Measurements from ENCODE around the gene ARL17B. TPM values are rescaled to one million over a fixed set of nuclear protein-coding genes. Genes with fewer than 3 reads are reported as not detected.
"Not testable (repeated sequence)": the region's sequence is repeated elsewhere in the genome, so short reads cannot be mapped to it uniquely, and the experiment has no call there.

ARL17B gene
- total RNA-seq, 4 donors from 2014 or later: 11.5 to 20.6 (median 18.0) TPM; not detected in 1

DNA sequence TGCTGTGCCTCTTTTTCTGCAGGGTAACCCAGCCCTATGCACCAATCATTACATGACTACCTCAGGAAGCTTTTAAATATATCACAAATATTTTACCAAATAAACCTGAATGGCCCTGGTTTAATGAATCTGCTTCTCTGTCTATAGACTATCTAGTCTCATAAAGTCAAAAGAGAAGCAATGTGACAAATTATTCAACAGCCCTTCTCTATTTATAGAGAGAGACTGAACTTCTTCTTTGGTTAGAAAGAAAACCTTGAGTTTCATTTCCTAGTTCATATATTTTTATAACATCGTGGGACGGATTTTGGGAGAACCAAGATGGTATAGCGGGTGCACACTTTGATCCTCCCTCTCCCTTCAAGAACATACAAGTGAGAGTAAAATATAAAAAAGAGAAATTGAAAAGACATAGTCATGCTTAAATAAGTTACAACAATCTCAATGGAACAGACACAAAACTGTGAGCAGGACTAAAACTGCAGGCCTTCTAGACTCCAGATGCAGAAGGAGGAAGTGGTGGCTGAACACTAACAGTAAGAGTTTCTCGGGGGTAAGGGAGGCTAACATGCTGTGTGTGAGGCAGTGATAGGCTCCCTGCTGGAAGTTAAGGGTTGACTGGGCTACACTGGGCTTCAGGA, 70.5 kb downstream of the ARL17B start:
- H3K4me3 ChIP-seq; DNase-seq; H3K9me3 ChIP-seq; H3K4me1 ChIP-seq; H3K27me3 ChIP-seq; in situ Hi-C loops (cut with MboI; ENCODE audit: low pct_ligation_motif_present in 1 of 4, low pct_unique_long_range_greater_than_20kb in 1 of 4, low sequenced_read_pairs in 3 of 4); H3K36me3 ChIP-seq; intact Hi-C loops (cut with DNase I; ENCODE audit: low total_unique reads): not testable (repeated sequence)
- peak overlapping the region in 2 of 4 donors; percentile 23 to 38 for H3K27ac ChIP-seq
- 63 to 75% methylated on average over 4 of the region's 4 CpGs for WGBS, 2 donors (ENCODE audit: low coverage in 1 of 2)

DNA sequence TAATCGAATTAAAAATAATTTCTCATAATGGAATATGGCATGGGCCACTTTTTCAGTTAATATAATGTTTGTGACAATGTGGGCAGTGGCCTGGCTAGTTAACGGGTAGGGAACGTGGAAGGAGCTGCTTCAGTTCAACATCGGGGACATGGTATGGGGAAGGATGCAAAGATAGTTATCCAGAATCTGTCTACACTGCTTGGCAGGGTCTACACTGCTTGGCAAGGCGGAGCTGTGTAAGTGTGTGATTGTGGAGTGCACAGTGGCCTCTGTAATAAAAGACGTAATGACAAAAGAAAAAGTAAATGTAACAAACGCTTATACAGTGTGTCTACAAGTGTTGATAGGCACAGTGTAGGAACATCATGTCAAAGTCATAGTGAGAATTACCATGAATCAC, 74.0 kb downstream of the ARL17B start:
- DNase-seq; H3K9me3 ChIP-seq; intact Hi-C loops (cut with DNase I; ENCODE audit: low total_unique reads); H3K27ac ChIP-seq; H3K4me1 ChIP-seq; H3K27me3 ChIP-seq; H3K36me3 ChIP-seq; H3K4me3 ChIP-seq: not testable (repeated sequence)
- WGBS, 2 donors (ENCODE audit: low coverage in 1 of 2): 81 to 83% methylated on average over 6 to 7 of the region's 7 CpGs
- in situ Hi-C loops (cut with MboI; ENCODE audit: low pct_ligation_motif_present in 1 of 4, low pct_unique_long_range_greater_than_20kb in 1 of 4, low sequenced_read_pairs in 3 of 4): loop anchor here in 1 of 4 donors (10.0 kb wide), 1 partner anchor 283 kb away; no protein-coding TSS in a partner anchor

DNA sequence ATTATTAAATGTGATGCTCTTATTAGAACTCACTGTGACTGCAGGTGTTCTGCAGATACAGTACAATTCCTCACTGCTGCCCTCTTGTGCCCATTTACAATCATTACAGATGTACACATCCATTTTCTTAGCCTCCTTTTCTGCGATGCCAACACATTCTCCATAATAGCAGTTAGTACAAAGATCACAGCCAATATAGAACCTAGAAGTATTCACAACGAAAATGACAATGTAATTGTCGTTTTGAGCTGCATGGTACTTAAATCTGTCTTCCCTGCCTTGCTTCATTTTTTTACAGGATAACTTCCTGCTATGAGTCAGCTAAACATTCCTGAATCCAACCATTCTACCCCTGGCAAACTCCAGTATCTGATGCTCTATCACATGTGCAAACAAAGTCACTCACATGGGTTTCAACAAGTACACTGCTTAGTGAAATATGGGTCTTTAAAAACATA, 74.8 kb downstream of the ARL17B start:
- peak overlapping the region in 2 of 4 donors; percentile 40 to 48 for H3K27ac ChIP-seq
- DNase-seq: peak; percentile 50
- in situ Hi-C loops (cut with MboI; ENCODE audit: low pct_ligation_motif_present in 1 of 4, low pct_unique_long_range_greater_than_20kb in 1 of 4, low sequenced_read_pairs in 3 of 4): loop anchor here in 1 of 4 donors (10.0 kb wide), 1 partner anchor 282 kb away; no protein-coding TSS in a partner anchor
- TF ChIP-seq, protein P1, sequence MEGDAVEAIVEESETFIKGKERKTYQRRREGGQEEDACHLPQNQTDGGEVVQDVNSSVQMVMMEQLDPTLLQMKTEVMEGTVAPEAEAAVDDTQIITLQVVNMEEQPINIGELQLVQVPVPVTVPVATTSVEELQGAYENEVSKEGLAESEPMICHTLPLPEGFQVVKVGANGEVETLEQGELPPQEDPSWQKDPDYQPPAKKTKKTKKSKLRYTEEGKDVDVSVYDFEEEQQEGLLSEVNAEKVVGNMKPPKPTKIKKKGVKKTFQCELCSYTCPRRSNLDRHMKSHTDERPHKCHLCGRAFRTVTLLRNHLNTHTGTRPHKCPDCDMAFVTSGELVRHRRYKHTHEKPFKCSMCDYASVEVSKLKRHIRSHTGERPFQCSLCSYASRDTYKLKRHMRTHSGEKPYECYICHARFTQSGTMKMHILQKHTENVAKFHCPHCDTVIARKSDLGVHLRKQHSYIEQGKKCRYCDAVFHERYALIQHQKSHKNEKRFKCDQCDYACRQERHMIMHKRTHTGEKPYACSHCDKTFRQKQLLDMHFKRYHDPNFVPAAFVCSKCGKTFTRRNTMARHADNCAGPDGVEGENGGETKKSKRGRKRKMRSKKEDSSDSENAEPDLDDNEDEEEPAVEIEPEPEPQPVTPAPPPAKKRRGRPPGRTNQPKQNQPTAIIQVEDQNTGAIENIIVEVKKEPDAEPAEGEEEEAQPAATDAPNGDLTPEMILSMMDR (IDR thresholded peaks at IDR 0.05): peak; percentile 64 to 89 (median 74)
- H3K9me3 ChIP-seq; intact Hi-C loops (cut with DNase I; ENCODE audit: low total_unique reads); H3K4me3 ChIP-seq; H3K27me3 ChIP-seq; H3K4me1 ChIP-seq; H3K36me3 ChIP-seq: not testable (repeated sequence)
- WGBS, 2 donors (ENCODE audit: low coverage in 1 of 2): 0 to 1% methylated on average over 3 of the region's 3 CpGs

DNA sequence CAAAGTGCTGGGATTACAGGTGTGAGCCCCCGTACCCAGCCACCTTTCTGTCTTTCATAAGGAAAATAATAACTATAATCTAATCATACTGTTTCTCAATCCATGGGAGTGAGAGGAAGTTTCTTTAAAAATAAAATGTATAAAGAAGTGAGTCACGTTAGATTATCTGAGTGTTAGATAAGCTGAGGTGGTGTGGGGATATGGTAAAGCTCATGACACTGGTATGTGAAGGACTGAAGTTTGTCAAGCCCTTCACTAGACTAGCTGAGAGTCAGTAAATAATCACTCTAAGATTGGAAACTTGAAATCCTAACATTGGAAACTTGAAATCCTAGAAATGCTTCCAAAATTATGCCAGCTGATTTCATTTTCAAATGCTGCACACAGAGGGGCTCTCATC, 76.1 kb downstream of the ARL17B start:
- in situ Hi-C loops (cut with MboI; ENCODE audit: low pct_ligation_motif_present in 1 of 4, low pct_unique_long_range_greater_than_20kb in 1 of 4, low sequenced_read_pairs in 3 of 4): loop anchor here in 1 of 4 donors (10.0 kb wide), 1 partner anchor 281 kb away; no protein-coding TSS in a partner anchor
- DNase-seq; H3K4me3 ChIP-seq; H3K27me3 ChIP-seq; H3K9me3 ChIP-seq; H3K4me1 ChIP-seq; H3K27ac ChIP-seq; intact Hi-C loops (cut with DNase I; ENCODE audit: low total_unique reads); H3K36me3 ChIP-seq: not testable (repeated sequence)
- WGBS, 2 donors (ENCODE audit: low coverage in 1 of 2): 72 to 83% methylated on average over 2 of the region's 2 CpGs

DNA sequence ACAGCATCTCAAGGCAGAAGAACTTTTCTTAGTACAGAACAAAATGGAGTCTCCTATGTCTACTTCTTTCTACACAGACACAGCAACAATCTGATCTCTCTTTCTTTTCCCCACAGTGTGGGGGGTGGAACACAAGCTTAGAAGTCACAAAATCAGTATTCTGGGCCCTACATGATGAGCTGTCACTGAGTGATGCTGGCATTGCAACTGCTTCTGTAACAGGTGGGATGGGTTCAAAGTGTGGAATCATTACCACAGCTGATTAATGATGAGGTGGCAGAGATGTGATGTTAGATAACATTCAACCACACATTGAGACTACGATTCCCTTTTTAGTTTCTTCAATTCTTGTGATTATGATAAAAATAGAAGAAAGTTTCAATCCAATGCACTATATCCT, 77.1 kb downstream of the ARL17B start:
- H3K4me3 ChIP-seq; H3K9me3 ChIP-seq; intact Hi-C loops (cut with DNase I; ENCODE audit: low total_unique reads); DNase-seq; H3K36me3 ChIP-seq; H3K27ac ChIP-seq; H3K27me3 ChIP-seq; H3K4me1 ChIP-seq: not testable (repeated sequence)
- 88% methylated on average over 1 of the region's 1 CpG; no CpG with 5 or more reads in 1 of the 2 donors for WGBS, 2 donors (ENCODE audit: low coverage in 1 of 2)
- in situ Hi-C loops (cut with MboI; ENCODE audit: low pct_ligation_motif_present in 1 of 4, low pct_unique_long_range_greater_than_20kb in 1 of 4, low sequenced_read_pairs in 3 of 4): loop anchor here in 1 of 4 donors (10.0 kb wide), 1 partner anchor 280 kb away; no protein-coding TSS in a partner anchor

DNA sequence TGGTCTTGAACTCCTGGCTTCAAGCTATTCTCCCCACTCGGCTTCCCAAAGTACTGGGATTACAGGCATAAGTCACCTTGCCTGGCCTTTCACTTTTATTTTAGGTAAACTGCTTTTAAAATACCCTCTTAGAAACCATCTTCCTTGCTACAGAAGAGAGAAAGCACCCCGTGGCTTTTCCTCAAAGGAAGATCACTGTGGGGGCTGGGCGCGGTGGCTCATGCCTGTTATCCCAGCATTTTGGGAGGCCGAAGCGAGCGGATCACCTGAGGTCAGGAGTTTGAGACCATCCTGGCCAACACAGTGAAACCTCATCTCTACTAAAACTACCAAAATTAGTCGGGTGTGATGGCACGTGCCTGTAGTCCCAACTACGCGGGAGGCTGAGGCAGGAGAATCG, 78.9 kb downstream of the ARL17B start:
- intact Hi-C loops (cut with DNase I; ENCODE audit: low total_unique reads); DNase-seq; H3K4me3 ChIP-seq; H3K27me3 ChIP-seq; H3K36me3 ChIP-seq; H3K9me3 ChIP-seq; H3K27ac ChIP-seq; H3K4me1 ChIP-seq: not testable (repeated sequence)
- in situ Hi-C loops (cut with MboI; ENCODE audit: low pct_ligation_motif_present in 1 of 4, low pct_unique_long_range_greater_than_20kb in 1 of 4, low sequenced_read_pairs in 3 of 4): loop anchor here in 1 of 4 donors (10.0 kb wide), 1 partner anchor 278 kb away; no protein-coding TSS in a partner anchor
- WGBS, 2 donors (ENCODE audit: low coverage in 1 of 2): 100% methylated on average over 1 to 9 of the region's 12 CpGs

DNA sequence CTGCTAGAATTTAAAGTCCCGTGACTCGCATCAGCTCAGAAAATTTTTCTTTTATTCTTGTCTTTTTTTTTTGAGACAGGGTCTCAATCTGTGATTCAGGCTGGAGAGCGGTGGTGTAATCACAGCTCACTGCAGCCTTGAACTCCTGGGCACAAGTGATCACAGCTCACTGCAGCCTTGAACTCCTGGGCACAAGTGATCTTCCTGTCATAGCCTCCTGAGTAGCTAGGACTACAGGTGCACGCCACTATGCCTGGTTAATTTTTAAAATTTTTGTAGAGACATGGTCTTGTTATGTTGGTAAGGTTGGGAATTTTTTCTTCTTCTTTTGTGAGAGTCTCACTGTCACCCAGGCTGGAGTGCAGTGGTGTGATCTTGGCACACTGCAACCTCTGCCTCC, 80.2 kb downstream of the ARL17B start:
- H3K36me3 ChIP-seq; H3K4me3 ChIP-seq; H3K4me1 ChIP-seq; H3K27ac ChIP-seq; H3K9me3 ChIP-seq; H3K27me3 ChIP-seq; intact Hi-C loops (cut with DNase I; ENCODE audit: low total_unique reads); DNase-seq: not testable (repeated sequence)
- WGBS, 2 donors (ENCODE audit: low coverage in 1 of 2): 89 to 95% methylated on average over 3 to 4 of the region's 4 CpGs
- in situ Hi-C loops (cut with MboI; ENCODE audit: low pct_ligation_motif_present in 1 of 4, low pct_unique_long_range_greater_than_20kb in 1 of 4, low sequenced_read_pairs in 3 of 4): loop anchor here in 1 of 4 donors (10.0 kb wide), 1 partner anchor 277 kb away; no protein-coding TSS in a partner anchor

DNA sequence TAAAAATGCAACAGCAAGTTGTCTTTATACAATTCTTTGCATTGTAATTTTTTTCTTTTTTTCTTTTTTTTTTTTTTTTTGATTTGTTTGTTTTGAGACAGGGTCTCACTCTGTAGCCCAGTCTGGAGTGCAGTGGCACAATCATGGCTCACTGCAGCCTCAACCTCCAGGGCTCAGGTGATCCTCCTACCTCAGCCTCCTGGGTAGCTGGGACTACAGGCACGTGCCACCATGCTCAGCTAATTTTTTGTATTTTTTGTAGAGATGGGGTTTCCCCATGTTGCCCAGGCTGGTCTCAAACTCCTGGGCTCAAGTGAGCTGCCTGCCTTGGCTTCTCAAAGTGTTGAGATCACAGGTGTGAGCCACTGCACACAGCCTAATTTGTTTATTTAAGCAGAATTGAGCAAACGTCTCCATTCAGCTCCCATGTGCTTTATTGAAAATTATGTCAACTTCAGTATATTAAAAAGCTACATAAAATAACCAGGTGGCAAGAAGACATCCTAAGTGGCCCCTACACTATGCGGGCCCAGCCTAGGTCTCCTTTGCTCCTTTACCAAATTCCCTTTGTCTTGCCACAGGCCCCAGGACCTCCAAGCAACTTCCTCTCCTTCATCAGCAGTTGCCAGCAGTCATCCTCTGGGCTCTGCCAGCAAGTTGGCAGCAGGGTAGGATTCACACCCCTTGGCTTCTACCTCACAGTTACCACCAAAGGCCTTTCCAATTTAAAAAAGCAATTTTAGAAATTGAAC, 84.7 kb downstream of the ARL17B start:
- in situ Hi-C loops (cut with MboI; ENCODE audit: low pct_ligation_motif_present in 1 of 4, low pct_unique_long_range_greater_than_20kb in 1 of 4, low sequenced_read_pairs in 3 of 4); intact Hi-C loops (cut with DNase I; ENCODE audit: low total_unique reads); DNase-seq; H3K4me1 ChIP-seq; H3K9me3 ChIP-seq; H3K27me3 ChIP-seq; H3K4me3 ChIP-seq; H3K27ac ChIP-seq; H3K36me3 ChIP-seq: not testable (repeated sequence)
- WGBS, 2 donors (ENCODE audit: low coverage in 1 of 2): 65% methylated on average over 3 of the region's 3 CpGs; no CpG with 5 or more reads in 1 of the 2 donors

All from transverse colon (tissue), 4 donors.